ENCODE data around the gene SLC25A34. TPM values are rescaled to one million over a fixed set of nuclear protein-coding genes. Genes with fewer than 3 reads are reported as not detected.

The SLC25A34 gene
- total and polyA plus RNA-seq, 10 of the 15 experiments (the other 5 are each of a cell fraction or from before 2014, with no cell fraction given): 0.02 to 1.6 (median 0.39) TPM

DNA sequence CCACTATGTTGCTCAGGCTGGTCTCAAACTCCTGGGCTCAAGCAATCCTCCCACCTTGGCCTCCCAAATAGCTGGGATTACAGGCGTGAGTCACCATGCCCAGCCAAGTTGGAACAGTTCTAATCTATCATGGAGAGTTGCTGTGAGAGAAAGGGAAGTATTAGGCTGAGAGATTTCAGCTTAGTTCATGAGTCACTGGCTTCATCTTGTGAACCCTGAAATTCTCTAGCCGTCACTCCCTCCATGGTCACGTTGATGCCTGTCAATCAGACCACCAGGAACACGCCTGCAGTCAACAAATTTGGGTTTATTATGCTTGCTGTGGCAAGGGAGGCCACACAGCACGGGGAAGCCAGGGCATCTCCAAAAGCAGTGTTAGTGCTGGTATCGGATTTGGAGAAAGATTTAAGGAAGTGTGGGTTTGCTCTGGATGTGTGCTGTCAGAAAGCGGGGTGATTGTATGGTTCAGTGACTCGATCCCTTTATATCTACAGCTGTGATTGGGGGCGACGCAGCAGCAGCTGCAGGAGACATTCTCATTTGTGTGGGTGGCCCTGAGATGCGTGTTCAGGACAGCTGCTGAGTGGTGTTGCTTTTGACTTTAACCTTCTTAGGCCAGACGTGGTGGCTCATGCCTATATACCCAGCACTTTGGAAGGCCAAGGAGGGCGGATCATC is 52.7 kb downstream of the SLC25A34 start (continued):
- TF ChIP-seq HDGF (IDR thresholded peaks at IDR 0.05) (no peak), IKZF2 (IDR thresholded peaks at IDR 0.05) (0 out of 4 replicates have a peak, but pooled peaks of 1 of the 2 experiments have one; percentile 27), TCF7 (IDR thresholded peaks at IDR 0.05; ENCODE audit: borderline replicate concordance) (no peak), WRNIP1 (IDR thresholded peaks at IDR 0.05; ENCODE audit: borderline replicate concordance, low read depth, low read length) (no peak), RFX5 (IDR thresholded peaks at IDR 0.05; ENCODE audit: low read depth, low read length) (no peak), SKIL (IDR thresholded peaks at IDR 0.05; ENCODE audit: low read depth, poor library complexity, severe bottlenecking) (no peak), CHD1 (IDR thresholded peaks at IDR 0.05; ENCODE audit: low read depth, low read length) (no peak), CHD4 (IDR thresholded peaks at IDR 0.05) (no peak), MAX (IDR thresholded peaks at IDR 0.05; ENCODE audit: low read depth, low read length) (no peak), MXI1 (IDR thresholded peaks at IDR 0.05; ENCODE audit: low read depth, low read length) (no peak), EP300 (IDR thresholded peaks at IDR 0.05; ENCODE audit: borderline replicate concordance in 1 of 2, control insufficient read depth in 1 of 2, low read depth in 2 of 2, low read length in 2 of 2) (no peak), BMI1 (IDR thresholded peaks at IDR 0.05; ENCODE audit: borderline replicate concordance) (no peak), CBFB (IDR thresholded peaks at IDR 0.05; ENCODE audit: low read depth) (no peak), GATAD2B (conservative IDR thresholded peaks at IDR 0.05; ENCODE audit: low read depth) (no peak), PML (IDR thresholded peaks at IDR 0.05; ENCODE audit: low read length) (no peak), YY1 (IDR thresholded peaks at IDR 0.05; ENCODE audit: low read depth, low read length) (no peak), SP1 (IDR thresholded peaks at IDR 0.05; ENCODE audit: low read depth, low read length) (no peak), RELB (IDR thresholded peaks at IDR 0.05; ENCODE audit: low read depth) (no peak), ZNF207 (IDR thresholded peaks at IDR 0.05; ENCODE audit: borderline replicate concordance) (no peak), BCL11A (IDR thresholded peaks at IDR 0.05; ENCODE audit: low read depth, low read length) (no peak; the same call in 1 of the 2 replicates), NFXL1 (IDR thresholded peaks at IDR 0.05; ENCODE audit: borderline replicate concordance) (no peak), CREM (IDR thresholded peaks at IDR 0.05; ENCODE audit: low read depth) (no peak), SREBF1 (IDR thresholded peaks at IDR 0.05; ENCODE audit: low read length) (no peak), SRF (IDR thresholded peaks at IDR 0.05; ENCODE audit: low read depth in 2 of 2, low read length in 2 of 2) (no peak)
- TF ChIP-seq, protein P1, sequence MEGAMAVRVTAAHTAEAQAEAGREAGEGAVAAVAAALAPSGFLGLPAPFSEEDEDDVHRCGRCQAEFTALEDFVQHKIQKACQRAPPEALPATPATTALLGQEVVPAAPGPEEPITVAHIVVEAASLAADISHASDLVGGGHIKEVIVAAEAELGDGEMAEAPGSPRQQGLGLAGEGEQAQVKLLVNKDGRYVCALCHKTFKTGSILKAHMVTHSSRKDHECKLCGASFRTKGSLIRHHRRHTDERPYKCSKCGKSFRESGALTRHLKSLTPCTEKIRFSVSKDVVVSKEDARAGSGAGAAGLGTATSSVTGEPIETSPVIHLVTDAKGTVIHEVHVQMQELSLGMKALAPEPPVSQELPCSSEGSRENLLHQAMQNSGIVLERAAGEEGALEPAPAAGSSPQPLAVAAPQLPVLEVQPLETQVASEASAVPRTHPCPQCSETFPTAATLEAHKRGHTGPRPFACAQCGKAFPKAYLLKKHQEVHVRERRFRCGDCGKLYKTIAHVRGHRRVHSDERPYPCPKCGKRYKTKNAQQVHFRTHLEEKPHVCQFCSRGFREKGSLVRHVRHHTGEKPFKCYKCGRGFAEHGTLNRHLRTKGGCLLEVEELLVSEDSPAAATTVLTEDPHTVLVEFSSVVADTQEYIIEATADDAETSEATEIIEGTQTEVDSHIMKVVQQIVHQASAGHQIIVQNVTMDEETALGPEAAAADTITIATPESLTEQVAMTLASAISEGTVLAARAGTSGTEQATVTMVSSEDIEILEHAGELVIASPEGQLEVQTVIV (IDR thresholded peaks at IDR 0.05; ENCODE audit: borderline replicate concordance, partially characterized antibody): no peak

Data from GM12878 (cell line).